ENCODE data around the gene OFD1.

The OFD1 gene

DNA sequence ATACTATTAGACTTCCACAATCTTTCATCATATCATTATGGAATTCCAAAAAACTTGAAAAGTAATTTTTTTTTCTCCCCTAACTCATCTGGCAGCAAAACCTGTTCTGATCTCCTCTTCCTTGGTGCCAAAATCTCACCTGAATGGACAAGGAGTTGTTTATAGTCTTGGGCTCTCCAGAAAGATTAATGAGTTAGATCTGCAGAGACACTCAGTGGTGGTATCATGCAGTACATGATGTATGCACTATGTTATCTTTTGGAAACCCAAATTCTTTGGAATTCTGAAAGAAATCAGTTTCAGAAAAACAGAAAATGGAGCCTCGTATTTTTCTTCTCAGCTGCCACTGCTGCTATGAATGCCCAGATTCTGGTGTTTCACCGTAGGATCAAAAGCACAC, 70.7 kb downstream of the OFD1 start:
- Mint-ChIP-seq H3K4me1 (ENCODE audit: low read depth) (no peaks in the 10 kb centered on the region), H3K4me3 (no peak overlapping the region), H3K9me3 (no peaks in the 10 kb centered on the region), H3K36me3 (ENCODE audit: low read depth) (no peaks in the 10 kb centered on the region), H3K27me3 (no peaks in the 10 kb centered on the region), H3K27ac (no peak overlapping the region)
- intact Hi-C loops (cut with micrococcal nuclease): no loop called here

DNA sequence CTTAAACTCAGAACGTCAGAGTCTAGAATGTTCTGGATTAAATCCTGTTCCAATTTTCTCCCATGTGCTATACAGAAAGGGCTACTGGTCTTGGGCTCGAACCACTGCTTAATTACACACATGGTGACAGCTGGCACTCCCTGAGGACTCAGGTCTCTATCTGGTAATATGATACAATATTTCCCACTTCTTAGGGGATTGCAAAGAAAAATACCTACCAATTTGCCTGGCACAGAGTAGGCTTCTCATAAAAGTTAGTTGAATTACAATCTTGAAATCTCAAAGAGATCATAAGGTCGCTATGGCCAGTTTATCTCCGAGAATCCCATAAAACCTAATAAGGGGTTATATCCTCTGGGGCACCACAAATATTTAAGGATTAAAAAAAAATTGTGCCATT, 73.7 kb downstream of the OFD1 start:
- Mint-ChIP-seq H3K9me3 (no peaks in the 10 kb centered on the region), H3K36me3 (ENCODE audit: low read depth) (no peaks in the 10 kb centered on the region), H3K4me3 (no peak overlapping the region), H3K4me1 (ENCODE audit: low read depth) (no peaks in the 10 kb centered on the region), H3K27me3 (no peaks in the 10 kb centered on the region), H3K27ac (no peak overlapping the region)
- intact Hi-C loops (cut with micrococcal nuclease): no loop called here

DNA sequence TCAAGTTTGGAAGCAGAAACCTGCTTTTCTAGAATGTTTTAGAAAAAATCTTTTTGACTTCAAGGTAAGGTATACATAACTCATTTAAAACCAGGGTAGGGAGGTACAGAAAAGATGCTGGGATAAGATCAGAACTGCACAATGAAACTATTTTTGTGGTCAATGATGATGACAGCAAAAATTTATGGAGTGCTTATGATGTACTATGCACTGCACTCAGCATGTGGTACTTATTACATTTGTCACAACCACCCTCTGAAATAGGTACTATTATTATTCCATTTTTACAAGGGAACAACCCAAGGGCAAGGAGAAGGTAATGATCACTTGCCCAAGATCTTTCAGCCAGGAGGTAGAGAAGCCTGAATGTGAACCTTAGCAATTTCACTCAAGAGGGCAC, 74.3 kb downstream of the OFD1 start:
- Mint-ChIP-seq H3K9me3 (no peaks in the 10 kb centered on the region), H3K4me3 (no peak overlapping the region), H3K4me1 (ENCODE audit: low read depth) (no peaks in the 10 kb centered on the region), H3K27ac (no peak overlapping the region), H3K27me3 (no peaks in the 10 kb centered on the region), H3K36me3 (ENCODE audit: low read depth) (no peaks in the 10 kb centered on the region)
- intact Hi-C loops (cut with micrococcal nuclease): no loop called here

DNA sequence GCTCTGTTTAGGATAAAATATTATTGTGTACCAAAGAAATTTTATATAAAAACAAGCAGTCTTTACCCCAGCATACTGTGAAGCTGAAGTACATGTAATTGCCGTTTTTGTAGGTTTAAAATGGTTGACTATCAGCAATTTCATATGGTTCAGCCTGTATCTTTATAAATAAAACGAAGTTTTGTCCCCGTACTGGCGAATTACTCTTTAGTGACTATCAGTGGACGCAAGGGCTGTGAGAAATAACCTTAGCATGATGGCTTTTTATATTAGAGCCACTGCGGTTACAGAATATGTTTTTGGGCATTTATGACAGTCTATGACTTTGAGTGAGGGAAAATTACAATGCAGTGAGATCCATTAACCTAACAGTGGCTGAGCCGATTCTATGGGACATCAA, 81.1 kb downstream of the OFD1 start:
- Mint-ChIP-seq H3K27me3 (no peaks in the 10 kb centered on the region), H3K4me3 (no peak overlapping the region), H3K27ac (no peak overlapping the region), H3K36me3 (ENCODE audit: low read depth) (no peaks in the 10 kb centered on the region), H3K9me3 (no peaks in the 10 kb centered on the region), H3K4me1 (ENCODE audit: low read depth) (peaks cover 9% of the 10 kb centered on the region)
- intact Hi-C loops (cut with micrococcal nuclease): no loop called here

GRCh38 chrX:13816176-13816575, 81.6 kb downstream of the OFD1 start:
- H3K36me3 Mint-ChIP-seq (ENCODE audit: low read depth): no peaks in the 10 kb centered on the region
- H3K27me3 Mint-ChIP-seq: no peaks in the 10 kb centered on the region
- intact Hi-C loops (cut with micrococcal nuclease): no loop called here
- H3K27ac Mint-ChIP-seq: no peak overlapping the region
- no peak overlapping the region for H3K4me3 Mint-ChIP-seq
- peaks cover 9% of the 10 kb centered on the region for H3K4me1 Mint-ChIP-seq (ENCODE audit: low read depth)
- no peaks in the 10 kb centered on the region for H3K9me3 Mint-ChIP-seq

GRCh38 chrX:13816643-13817627, 82.4 kb downstream of the OFD1 start, which contains the start of gene GPM6B:
Gene GPM6B (minus strand): TSS chrX:13817093. CDS start chrX:13816904, 189 bp downstream.
- H3K36me3 Mint-ChIP-seq (ENCODE audit: low read depth): no peaks in the 10 kb centered on the region
- intact Hi-C loops (cut with micrococcal nuclease): no loop called here
- H3K4me1 Mint-ChIP-seq (ENCODE audit: low read depth): peaks cover 9% of the 10 kb centered on the region
- H3K27ac Mint-ChIP-seq: no peak within 1 kb of the TSS
- no peaks in the 10 kb centered on the region for H3K27me3 Mint-ChIP-seq
- H3K9me3 Mint-ChIP-seq: no peaks in the 10 kb centered on the region
- H3K4me3 Mint-ChIP-seq: no peak within 1 kb of the TSS
